WTC11 (cell line): Measurements from ENCODE around the gene RGS14. TPM values are rescaled to one million over a fixed set of nuclear protein-coding genes. Genes with fewer than 3 reads are reported as not detected.

Experiments used
- ATAC-seq: fragments of 200-7000 bp; cut with Tn5 transposase; 2 replicates; pipeline ENCODE4 v1.10.0; 2021; ENCODE audit warnings: mild to moderate bottlenecking, moderate library complexity
- CTCF ChIA-PET: fragments of 300-600 bp; sonication (Branson Sonifier 250); formaldehyde crosslinking; loops from one replicate; lab custom pipeline; 2021; ENCODE audit warnings: antibody characterized with exemption; lab: Charles Lee
- POLR2A ChIA-PET: fragments of 350-600 bp; sonication (Branson Sonifier 250); formaldehyde crosslinking; loops from one replicate; lab custom pipeline; 2021; ENCODE audit warnings: antibody characterized with exemption; lab: Charles Lee
- DNase-seq: peaks from one replicate; pipeline ENCODE4 v3.0.0; 2021; ENCODE audit warnings: low spot score
- H3K27ac Mint-ChIP-seq: 2 replicates; pipeline ENCODE4 v1.8.0; 2021; ENCODE audit warnings: mixed read lengths
- H3K27me3 Mint-ChIP-seq: 2 replicates; pipeline ENCODE4 v1.8.0; 2021; ENCODE audit warnings: low read depth, mild to moderate bottlenecking, moderate library complexity, mixed read lengths
- H3K36me3 Mint-ChIP-seq: 2 replicates; pipeline ENCODE4 v1.8.0; 2021; ENCODE audit warnings: mixed read lengths
- H3K4me1 Mint-ChIP-seq: 2 replicates; pipeline ENCODE4 v1.8.0; 2022; ENCODE audit warnings: mixed read lengths
- H3K4me3 Mint-ChIP-seq: 2 replicates; pipeline ENCODE4 v1.8.0; 2021; ENCODE audit warnings: mild to moderate bottlenecking, moderate library complexity, mixed read lengths
- H3K9me3 Mint-ChIP-seq: 2 replicates; pipeline ENCODE4 v1.8.0; 2021; ENCODE audit warnings: mixed read lengths
- CTCF ChIP-seq: fragments of 200-600 bp; IDR thresholded peaks from 2 replicates; pipeline ENCODE4 v1.8.0; 2022; ENCODE audit warnings: antibody characterized with exemption
- E2F5 ChIP-seq: sonication (generic); formaldehyde crosslinking; IDR thresholded peaks from 2 replicates; pipeline ENCODE4 v1.8.1; 2022; ENCODE audit warnings: mild to moderate bottlenecking, moderate library complexity, missing genetic modification reagents
- ELF4 ChIP-seq: sonication (generic); formaldehyde crosslinking; IDR thresholded peaks from 2 replicates; pipeline ENCODE4 v1.8.1; 2022; ENCODE audit warnings: low read depth, mild to moderate bottlenecking, moderate library complexity, missing genetic modification reagents
- EMX1 ChIP-seq: fragments of 250-450 bp; sonication (Bioruptor Pico); IDR thresholded peaks from 2 replicates; pipeline ENCODE4 v1.8.0; 2021; ENCODE audit warnings: mild to moderate bottlenecking
- GRHL2 ChIP-seq: fragments of 250-450 bp; sonication (Bioruptor Pico); IDR thresholded peaks from 2 replicates; pipeline ENCODE4 v1.8.0; 2022; ENCODE audit warnings: mild to moderate bottlenecking, moderate library complexity; ENCODE audit not compliant: insufficient replicate concordance, severe bottlenecking
- HMGA2 ChIP-seq: fragments of 250-450 bp; sonication (Bioruptor Pico); IDR thresholded peaks from 2 replicates; pipeline ENCODE4 v1.4.0; 2021; ENCODE audit warnings: mild to moderate bottlenecking, moderate library complexity
- IRF2 ChIP-seq: sonication (generic); formaldehyde crosslinking; IDR thresholded peaks from 2 replicates; pipeline ENCODE4 v1.8.0; 2022; ENCODE audit warnings: low read depth, missing genetic modification reagents, borderline replicate concordance
- RELA ChIP-seq: sonication (generic); formaldehyde crosslinking; IDR thresholded peaks from 2 replicates; pipeline ENCODE4 v1.8.1; 2022; ENCODE audit warnings: missing genetic modification reagents, mild to moderate bottlenecking, borderline replicate concordance
- SMAD4 ChIP-seq: sonication (generic); formaldehyde crosslinking; IDR thresholded peaks from 2 replicates; pipeline ENCODE4 v1.8.0; 2022; ENCODE audit warnings: mild to moderate bottlenecking, missing genetic modification reagents
- TEAD4 ChIP-seq: sonication (generic); formaldehyde crosslinking; IDR thresholded peaks from 2 replicates; pipeline ENCODE4 v1.8.0; 2022; ENCODE audit warnings: mild to moderate bottlenecking, missing genetic modification reagents
- TP53 ChIP-seq: sonication (generic); formaldehyde crosslinking; IDR thresholded peaks from 2 replicates; pipeline ENCODE4 v1.8.1; 2023; ENCODE audit warnings: mild to moderate bottlenecking, missing genetic modification reagents
- ZBTB21 ChIP-seq: sonication (generic); formaldehyde crosslinking; IDR thresholded peaks from 2 replicates; pipeline ENCODE4 v1.8.1; 2023; ENCODE audit warnings: mild to moderate bottlenecking, missing genetic modification reagents, borderline replicate concordance
- ZBTB43 ChIP-seq: sonication (generic); formaldehyde crosslinking; IDR thresholded peaks from 2 replicates; pipeline ENCODE4 v1.8.1; 2023; ENCODE audit warnings: mild to moderate bottlenecking, missing genetic modification reagents
- ZNF121 ChIP-seq: sonication (generic); formaldehyde crosslinking; IDR thresholded peaks from 2 replicates; pipeline ENCODE4 v1.8.0; 2023; ENCODE audit warnings: missing genetic modification reagents
- ZNF671 ChIP-seq: fragments of 250-450 bp; sonication (Bioruptor Pico); IDR thresholded peaks from 2 replicates; pipeline ENCODE4 v1.8.0; 2021; ENCODE audit warnings: mild to moderate bottlenecking
- total RNA-seq: library from RNA; stranded (reverse); gene quantifications from 3 replicates; pipeline ENCODE4 v1.2.3, GENCODE V29; 2021
- TF ChIP-seq, protein P1 (sequence below): sonication (generic); formaldehyde crosslinking; conservative IDR thresholded peaks from 2 replicates; pipeline ENCODE4 v1.8.1; 2022; ENCODE audit warnings: mild to moderate bottlenecking, missing genetic modification reagents
- TF ChIP-seq, protein P2 (sequence below): fragments of 250-450 bp; sonication (Bioruptor Pico); IDR thresholded peaks from 2 replicates; pipeline ENCODE4 v1.8.0; 2021; ENCODE audit warnings: mild to moderate bottlenecking
- TF ChIP-seq, protein P3 (sequence below): sonication (generic); formaldehyde crosslinking; IDR thresholded peaks from 2 replicates; pipeline ENCODE4 v1.8.1; 2022; ENCODE audit warnings: low read depth, mild to moderate bottlenecking, moderate library complexity, missing genetic modification reagents, borderline replicate concordance
- TF ChIP-seq, protein P4 (sequence below): sonication (generic); formaldehyde crosslinking; IDR thresholded peaks from 2 replicates; pipeline ENCODE4 v1.8.1; 2023; ENCODE audit warnings: mild to moderate bottlenecking, missing genetic modification reagents, moderate library complexity
- TF ChIP-seq, protein P5 (sequence below): sonication (generic); formaldehyde crosslinking; IDR thresholded peaks from 2 replicates; pipeline ENCODE4 v1.8.0; 2022; ENCODE audit warnings: mild to moderate bottlenecking, missing genetic modification reagents
- TF ChIP-seq, protein P6 (sequence below): sonication (generic); formaldehyde crosslinking; IDR thresholded peaks from 2 replicates; pipeline ENCODE4 v1.8.0; 2022; ENCODE audit warnings: mild to moderate bottlenecking, missing genetic modification reagents

Gene RGS14
- total RNA-seq, 1 experiment from 2014 or later = 74.6 TPM

- TF ChIP-seq, protein P1, sequence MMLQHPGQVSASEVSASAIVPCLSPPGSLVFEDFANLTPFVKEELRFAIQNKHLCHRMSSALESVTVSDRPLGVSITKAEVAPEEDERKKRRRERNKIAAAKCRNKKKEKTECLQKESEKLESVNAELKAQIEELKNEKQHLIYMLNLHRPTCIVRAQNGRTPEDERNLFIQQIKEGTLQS (CRISPR knock-in tag) = no peak
- TF ChIP-seq ZNF121 (CRISPR knock-in tag) (no peak), GRHL2 (CRISPR knock-in tag) (no peak), CTCF (no peak), HMGA2 (CRISPR knock-in tag) (no peak), RELA (CRISPR knock-in tag) (no peak), TEAD4 (CRISPR knock-in tag) (no peak), ZBTB21 (CRISPR knock-in tag) (no peak)
- TF ChIP-seq, protein P2, sequence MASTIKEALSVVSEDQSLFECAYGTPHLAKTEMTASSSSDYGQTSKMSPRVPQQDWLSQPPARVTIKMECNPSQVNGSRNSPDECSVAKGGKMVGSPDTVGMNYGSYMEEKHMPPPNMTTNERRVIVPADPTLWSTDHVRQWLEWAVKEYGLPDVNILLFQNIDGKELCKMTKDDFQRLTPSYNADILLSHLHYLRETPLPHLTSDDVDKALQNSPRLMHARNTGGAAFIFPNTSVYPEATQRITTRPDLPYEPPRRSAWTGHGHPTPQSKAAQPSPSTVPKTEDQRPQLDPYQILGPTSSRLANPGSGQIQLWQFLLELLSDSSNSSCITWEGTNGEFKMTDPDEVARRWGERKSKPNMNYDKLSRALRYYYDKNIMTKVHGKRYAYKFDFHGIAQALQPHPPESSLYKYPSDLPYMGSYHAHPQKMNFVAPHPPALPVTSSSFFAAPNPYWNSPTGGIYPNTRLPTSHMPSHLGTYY = no peak
- TF ChIP-seq, protein P3, sequence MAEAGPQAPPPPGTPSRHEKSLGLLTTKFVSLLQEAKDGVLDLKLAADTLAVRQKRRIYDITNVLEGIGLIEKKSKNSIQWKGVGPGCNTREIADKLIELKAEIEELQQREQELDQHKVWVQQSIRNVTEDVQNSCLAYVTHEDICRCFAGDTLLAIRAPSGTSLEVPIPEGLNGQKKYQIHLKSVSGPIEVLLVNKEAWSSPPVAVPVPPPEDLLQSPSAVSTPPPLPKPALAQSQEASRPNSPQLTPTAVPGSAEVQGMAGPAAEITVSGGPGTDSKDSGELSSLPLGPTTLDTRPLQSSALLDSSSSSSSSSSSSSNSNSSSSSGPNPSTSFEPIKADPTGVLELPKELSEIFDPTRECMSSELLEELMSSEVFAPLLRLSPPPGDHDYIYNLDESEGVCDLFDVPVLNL = no peak
- TF ChIP-seq, protein P4, sequence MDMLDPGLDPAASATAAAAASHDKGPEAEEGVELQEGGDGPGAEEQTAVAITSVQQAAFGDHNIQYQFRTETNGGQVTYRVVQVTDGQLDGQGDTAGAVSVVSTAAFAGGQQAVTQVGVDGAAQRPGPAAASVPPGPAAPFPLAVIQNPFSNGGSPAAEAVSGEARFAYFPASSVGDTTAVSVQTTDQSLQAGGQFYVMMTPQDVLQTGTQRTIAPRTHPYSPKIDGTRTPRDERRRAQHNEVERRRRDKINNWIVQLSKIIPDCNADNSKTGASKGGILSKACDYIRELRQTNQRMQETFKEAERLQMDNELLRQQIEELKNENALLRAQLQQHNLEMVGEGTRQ (CRISPR knock-in tag) = no peak
- peaks cover 90% of the 10 kb centered on the region for H3K27me3 Mint-ChIP-seq
- DNase-seq (no peak), ATAC-seq (no peak)
- ChIA-PET CTCF (interaction anchor here (4.3 to 7.9 kb wide), 5 partner anchors 9 to 43 kb away, joined by 32 to 202 read pairs (median 95); partner anchors contain the start of gene GRK6), POLR2A (no interaction called here)
- H3K36me3 Mint-ChIP-seq = no peaks in the 10 kb centered on the region
- no peaks in the 10 kb centered on the region for H3K9me3 Mint-ChIP-seq
- no peak overlapping the region for H3K27ac Mint-ChIP-seq
- H3K4me3 Mint-ChIP-seq = no peak overlapping the region
- H3K4me1 Mint-ChIP-seq = peaks cover 9% of the 10 kb centered on the region
These were observed 48.1 kb downstream of the RGS14 start for GRCh38 chr5:177405805-177406204.

GRCh38 chr5:177409043-177409801, 51.5 kb downstream of the RGS14 start, which contains the start of gene F12:
F12 (minus strand) TSS chr5:177409564; CDS start chr5:177409527, 37 bp downstream.
- ATAC-seq (no peak), DNase-seq (no peak)
- Mint-ChIP-seq H3K27me3 (peaks cover 88% of the 10 kb centered on the region), H3K36me3 (no peaks in the 10 kb centered on the region), H3K4me3 (no peak within 1 kb of the TSS), H3K9me3 (no peaks in the 10 kb centered on the region), H3K4me1 (no peaks in the 10 kb centered on the region), H3K27ac (no peak within 1 kb of the TSS)
- POLR2A ChIA-PET = no interaction called here
- CTCF ChIA-PET = interaction anchor here (1.3 to 2.1 kb wide), 4 partner anchors 19 to 100 kb away, joined by 5 to 16 read pairs (median 8); no protein-coding TSS in a partner anchor
- TF ChIP-seq ZBTB21 (CRISPR knock-in tag) (no peak), ELF4 (CRISPR knock-in tag) (no peak), ZNF671 (CRISPR knock-in tag) (no peak), SMAD4 (CRISPR knock-in tag) (no peak), TP53 (no peak), ZBTB43 (CRISPR knock-in tag) (no peak), EMX1 (CRISPR knock-in tag) (no peak), E2F5 (CRISPR knock-in tag) (no peak), IRF2 (no peak)
- TF ChIP-seq, protein P5, sequence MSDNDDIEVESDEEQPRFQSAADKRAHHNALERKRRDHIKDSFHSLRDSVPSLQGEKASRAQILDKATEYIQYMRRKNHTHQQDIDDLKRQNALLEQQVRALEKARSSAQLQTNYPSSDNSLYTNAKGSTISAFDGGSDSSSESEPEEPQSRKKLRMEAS (CRISPR knock-in tag) = no peak
- TF ChIP-seq, protein P6, sequence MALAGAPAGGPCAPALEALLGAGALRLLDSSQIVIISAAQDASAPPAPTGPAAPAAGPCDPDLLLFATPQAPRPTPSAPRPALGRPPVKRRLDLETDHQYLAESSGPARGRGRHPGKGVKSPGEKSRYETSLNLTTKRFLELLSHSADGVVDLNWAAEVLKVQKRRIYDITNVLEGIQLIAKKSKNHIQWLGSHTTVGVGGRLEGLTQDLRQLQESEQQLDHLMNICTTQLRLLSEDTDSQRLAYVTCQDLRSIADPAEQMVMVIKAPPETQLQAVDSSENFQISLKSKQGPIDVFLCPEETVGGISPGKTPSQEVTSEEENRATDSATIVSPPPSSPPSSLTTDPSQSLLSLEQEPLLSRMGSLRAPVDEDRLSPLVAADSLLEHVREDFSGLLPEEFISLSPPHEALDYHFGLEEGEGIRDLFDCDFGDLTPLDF (CRISPR knock-in tag) = no peak
